ENCODE data around the gene EFNA4.

Gene EFNA4

GRCh38 chr1:155075535-155075934 is 12.0 kb downstream of the EFNA4 start:
- no peak for TF ChIP-seq CREB1 (IDR thresholded peaks at IDR 0.05; ENCODE audit: low read depth)
- TF ChIP-seq YY1 (IDR thresholded peaks at IDR 0.05; ENCODE audit: low read depth), result no peak
- TF ChIP-seq EP300 (IDR thresholded peaks at IDR 0.05; ENCODE audit: borderline replicate concordance), result no peak
- no peak for TF ChIP-seq TAF1 (IDR thresholded peaks at IDR 0.05; ENCODE audit: low read depth)
- TF ChIP-seq TEAD4 (IDR thresholded peaks at IDR 0.05), result no peak
- TF ChIP-seq ZBTB7A (IDR thresholded peaks at IDR 0.05; ENCODE audit: low read depth), result no peak
- no peak for TF ChIP-seq NFIC (IDR thresholded peaks at IDR 0.05)

- TF ChIP-seq EP300 (IDR thresholded peaks at IDR 0.05; ENCODE audit: borderline replicate concordance) (no peak), NFIC (IDR thresholded peaks at IDR 0.05) (no peak), TEAD4 (IDR thresholded peaks at IDR 0.05) (no peak), YY1 (IDR thresholded peaks at IDR 0.05; ENCODE audit: low read depth) (no peak), FOXM1 (IDR thresholded peaks at IDR 0.05; ENCODE audit: borderline replicate concordance, low read depth) (no peak), REST (IDR thresholded peaks at IDR 0.05; ENCODE audit: low read depth) (no peak), TAF1 (IDR thresholded peaks at IDR 0.05; ENCODE audit: low read depth) (no peak), MAX (IDR thresholded peaks at IDR 0.05) (no peak), TCF12 (IDR thresholded peaks at IDR 0.05; ENCODE audit: low read depth) (no peak), EGR1 (IDR thresholded peaks at IDR 0.05) (no peak), CEBPB (IDR thresholded peaks at IDR 0.05) (no peak), USF1 (IDR thresholded peaks at IDR 0.05) (no peak), ZBTB7A (IDR thresholded peaks at IDR 0.05; ENCODE audit: low read depth) (no peak), RAD21 (IDR thresholded peaks at IDR 0.05; ENCODE audit: low read depth) (no peak), CREB1 (IDR thresholded peaks at IDR 0.05; ENCODE audit: low read depth) (no peak)
Measured at GRCh38 chr1:155076371-155076770, 12.8 kb downstream of the EFNA4 start.

GRCh38 chr1:155077346-155077745 is 13.8 kb downstream of the EFNA4 start:
- TF ChIP-seq CEBPB (IDR thresholded peaks at IDR 0.05), result no peak
- TF ChIP-seq TCF12 (IDR thresholded peaks at IDR 0.05; ENCODE audit: low read depth), result no peak
- TF ChIP-seq TEAD4 (IDR thresholded peaks at IDR 0.05), result no peak
- no peak for TF ChIP-seq ZBTB7A (IDR thresholded peaks at IDR 0.05; ENCODE audit: low read depth)
- no peak for TF ChIP-seq FOXM1 (IDR thresholded peaks at IDR 0.05; ENCODE audit: borderline replicate concordance, low read depth)
- no peak for TF ChIP-seq EGR1 (IDR thresholded peaks at IDR 0.05)
- no peak for TF ChIP-seq USF1 (IDR thresholded peaks at IDR 0.05)
- TF ChIP-seq RAD21 (IDR thresholded peaks at IDR 0.05; ENCODE audit: low read depth), result no peak
- TF ChIP-seq YY1 (IDR thresholded peaks at IDR 0.05; ENCODE audit: low read depth), result no peak
- TF ChIP-seq EP300 (IDR thresholded peaks at IDR 0.05; ENCODE audit: borderline replicate concordance), result no peak
- TF ChIP-seq TAF1 (IDR thresholded peaks at IDR 0.05; ENCODE audit: low read depth), result no peak
- TF ChIP-seq REST (IDR thresholded peaks at IDR 0.05; ENCODE audit: low read depth), result no peak
- no peak for TF ChIP-seq MAX (IDR thresholded peaks at IDR 0.05)

GRCh38 chr1:155077758-155078445 is 14.4 kb downstream of the EFNA4 start:
- TF ChIP-seq RAD21 (IDR thresholded peaks at IDR 0.05; ENCODE audit: low read depth) (no peak), EP300 (IDR thresholded peaks at IDR 0.05; ENCODE audit: borderline replicate concordance) (no peak), ZBTB7A (IDR thresholded peaks at IDR 0.05; ENCODE audit: low read depth) (no peak), TAF1 (IDR thresholded peaks at IDR 0.05; ENCODE audit: low read depth) (no peak), EGR1 (IDR thresholded peaks at IDR 0.05) (no peak), YY1 (IDR thresholded peaks at IDR 0.05; ENCODE audit: low read depth) (no peak), USF1 (IDR thresholded peaks at IDR 0.05) (no peak), TCF12 (IDR thresholded peaks at IDR 0.05; ENCODE audit: low read depth) (no peak), CREB1 (IDR thresholded peaks at IDR 0.05; ENCODE audit: low read depth) (no peak), CEBPB (IDR thresholded peaks at IDR 0.05) (no peak), REST (IDR thresholded peaks at IDR 0.05; ENCODE audit: low read depth) (no peak), NFIC (IDR thresholded peaks at IDR 0.05) (no peak), MAX (IDR thresholded peaks at IDR 0.05) (no peak), TEAD4 (IDR thresholded peaks at IDR 0.05) (no peak)
